PC-9 (cell line): ENCODE measurements around the gene ERCC6L2. TPM values are rescaled to one million over a fixed set of nuclear protein-coding genes. Genes with fewer than 3 reads are reported as not detected.

Experiments used
- BruUV-seq: library from RNA; stranded (reverse); fragments of 400-500 nt; replicated peaks from 2 replicates; lab custom pipeline; 2021; lab: Mats Ljungman, UMichigan
- CTCF ChIA-PET: fragments of 300-600 bp; sonication (Branson Sonifier 250); formaldehyde crosslinking; loops from one replicate; lab custom pipeline; 2022; ENCODE audit warnings: antibody characterized with exemption; lab: Charles Lee
- POLR2A ChIA-PET: fragments of 300-600 bp; sonication (Branson Sonifier 250); formaldehyde crosslinking; loops from one replicate; lab custom pipeline; 2022; ENCODE audit warnings: antibody characterized with exemption; ENCODE audit not compliant: unreplicated experiment; lab: Charles Lee
- DNase-seq, 2 experiments: peaks; one replicate each; pipeline versions ENCODE4 v3.0.0 to v3.0.0-alpha.2; 2015 to 2022; ENCODE audit warnings: mixed read lengths in 1 of 2
- H2AFZ ChIP-seq: fragments of 200-600 bp; sonication (generic); 2 replicates; pipeline ENCODE4 v1.8.1; 2017; ENCODE audit warnings: antibody characterized with exemption
- H3F3A ChIP-seq: fragments of 200-600 bp; sonication (generic); 2 replicates; pipeline ENCODE4 v1.8.1; 2017; ENCODE audit warnings: antibody characterized with exemption, mild to moderate bottlenecking, low read depth; ENCODE audit not compliant: insufficient read depth
- H3K27ac ChIP-seq: fragments of 200-600 bp; sonication (generic); 2 replicates; pipeline ENCODE4 v1.6.1; 2016; ENCODE audit warnings: mixed run types
- H3K27me3 ChIP-seq: fragments of 200-600 bp; sonication (generic); 2 replicates; pipeline ENCODE4 v1.6.1; 2016; ENCODE audit warnings: low read depth, mixed run types; ENCODE audit not compliant: insufficient read depth
- H3K36me3 ChIP-seq: fragments of 200-600 bp; sonication (generic); 2 replicates; pipeline ENCODE4 v1.6.1; 2016; ENCODE audit warnings: low read depth, mixed run types
- H3K4me1 ChIP-seq: fragments of 200-600 bp; sonication (generic); replicated peaks from 2 replicates; pipeline ENCODE4 v1.6.1; 2016; ENCODE audit warnings: mixed run types; ENCODE audit not compliant: insufficient read depth
- H3K4me2 ChIP-seq: fragments of 200-600 bp; sonication (generic); 2 replicates; pipeline ENCODE4 v1.6.1; 2017; ENCODE audit warnings: mixed run types
- H3K4me3 ChIP-seq: fragments of 200-600 bp; sonication (generic); 2 replicates; pipeline ENCODE4 v1.6.1; 2016; ENCODE audit warnings: mixed run types
- H3K79me2 ChIP-seq: fragments of 200-600 bp; sonication (generic); 2 replicates; pipeline ENCODE4 v1.6.1; 2017; ENCODE audit warnings: low read depth, mixed run types
- H3K9me2 ChIP-seq: fragments of 200-600 bp; sonication (generic); 2 replicates; pipeline ENCODE4 v1.8.1; 2017; ENCODE audit warnings: mild to moderate bottlenecking; ENCODE audit not compliant: insufficient read depth
- H3K9me3 ChIP-seq: fragments of 200-600 bp; sonication (generic); 2 replicates; pipeline ENCODE4 v1.8.1; 2016; ENCODE audit warnings: low read depth; ENCODE audit not compliant: insufficient read depth
- H4K20me1 ChIP-seq: fragments of 200-600 bp; sonication (generic); 2 replicates; pipeline ENCODE4 v1.8.1; 2017; ENCODE audit not compliant: insufficient read depth
- EZH2 ChIP-seq: fragments of 200-600 bp; sonication (generic); IDR thresholded peaks from 2 replicates; pipeline ENCODE4 v1.8.0; 2017; ENCODE audit warnings: antibody characterized with exemption, low read depth
- intact Hi-C: fragments of 100-400 bp; cut with micrococcal nuclease; formaldehyde crosslinking; loops from one replicate; pipeline ENCODE4 v1.10.0; 2022; ENCODE audit not compliant: unreplicated experiment
- total RNA-seq: library from RNA; stranded (reverse); gene quantifications from 2 replicates; pipeline ENCODE4 v1.2.3, GENCODE V29; 2021
- TF ChIP-seq, protein P1 (sequence below): fragments of 200-600 bp; sonication (generic); conservative IDR thresholded peaks from 2 replicates; pipeline ENCODE4 v1.6.1; 2017; ENCODE audit warnings: mixed run types, antibody characterized with exemption, mild to moderate bottlenecking, moderate library complexity

The ERCC6L2 gene
- total RNA-seq, 1 experiment from 2014 or later = 41.4 TPM

DNA sequence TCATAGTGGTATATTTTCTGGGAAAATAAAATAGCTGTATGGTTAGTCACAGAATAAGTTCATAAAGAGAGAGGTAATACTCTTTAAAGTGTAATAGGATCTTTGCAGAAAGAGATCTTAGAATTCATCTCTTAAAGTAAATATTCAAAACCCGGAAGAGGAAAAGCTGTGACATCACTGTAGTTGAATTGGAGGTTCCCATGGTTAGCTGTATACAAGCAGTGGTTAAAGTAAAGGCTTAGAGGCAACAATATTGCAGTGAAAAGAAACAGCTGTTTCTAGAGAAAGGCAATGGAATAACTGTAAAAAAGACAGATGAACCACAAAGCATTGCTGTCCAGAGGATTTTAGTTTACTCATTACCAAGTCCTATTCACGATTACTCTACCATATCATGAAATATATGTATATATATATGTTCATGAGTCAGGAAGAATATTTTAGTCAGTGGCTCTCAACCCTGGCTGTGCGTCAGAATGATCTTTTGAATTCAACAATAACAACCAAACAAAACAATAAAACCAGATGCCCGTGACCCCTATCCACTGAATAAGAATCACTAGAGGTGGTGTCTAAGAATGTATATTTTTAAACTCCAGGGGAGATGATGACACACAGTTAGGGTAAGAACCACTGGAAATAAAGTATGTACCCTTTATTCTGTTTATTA lies 4.7 kb downstream of the ERCC6L2 start:
- H3K27me3 ChIP-seq = no peaks in the 10 kb centered on the region
- H4K20me1 ChIP-seq = peaks cover 7% of the 10 kb centered on the region; the same call in 1 of the 2 replicates
- TF ChIP-seq, protein P1, sequence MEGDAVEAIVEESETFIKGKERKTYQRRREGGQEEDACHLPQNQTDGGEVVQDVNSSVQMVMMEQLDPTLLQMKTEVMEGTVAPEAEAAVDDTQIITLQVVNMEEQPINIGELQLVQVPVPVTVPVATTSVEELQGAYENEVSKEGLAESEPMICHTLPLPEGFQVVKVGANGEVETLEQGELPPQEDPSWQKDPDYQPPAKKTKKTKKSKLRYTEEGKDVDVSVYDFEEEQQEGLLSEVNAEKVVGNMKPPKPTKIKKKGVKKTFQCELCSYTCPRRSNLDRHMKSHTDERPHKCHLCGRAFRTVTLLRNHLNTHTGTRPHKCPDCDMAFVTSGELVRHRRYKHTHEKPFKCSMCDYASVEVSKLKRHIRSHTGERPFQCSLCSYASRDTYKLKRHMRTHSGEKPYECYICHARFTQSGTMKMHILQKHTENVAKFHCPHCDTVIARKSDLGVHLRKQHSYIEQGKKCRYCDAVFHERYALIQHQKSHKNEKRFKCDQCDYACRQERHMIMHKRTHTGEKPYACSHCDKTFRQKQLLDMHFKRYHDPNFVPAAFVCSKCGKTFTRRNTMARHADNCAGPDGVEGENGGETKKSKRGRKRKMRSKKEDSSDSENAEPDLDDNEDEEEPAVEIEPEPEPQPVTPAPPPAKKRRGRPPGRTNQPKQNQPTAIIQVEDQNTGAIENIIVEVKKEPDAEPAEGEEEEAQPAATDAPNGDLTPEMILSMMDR = no peak
- TF ChIP-seq EZH2 = no peak
- ChIA-PET CTCF (no interaction called here), POLR2A (no interaction called here)
- no peaks in the 10 kb centered on the region for H3K9me3 ChIP-seq
- H3K4me3 ChIP-seq = no peak overlapping the region
- H2AFZ ChIP-seq = no peak overlapping the region
- BruUV-seq = no TSS peak
- peaks cover 5% of the 10 kb centered on the region; the same call in 1 of the 2 replicates for H3K36me3 ChIP-seq
- H3K9me2 ChIP-seq = no peaks in the 10 kb centered on the region
- peaks cover 7% of the 10 kb centered on the region; the same call in 1 of the 2 replicates for H3F3A ChIP-seq
- intact Hi-C loops = no loop called here
- no peak overlapping the region for H3K4me2 ChIP-seq
- no peaks in the 10 kb centered on the region for H3K4me1 ChIP-seq
- H3K27ac ChIP-seq = no peak overlapping the region
- no peak for DNase-seq
- H3K79me2 ChIP-seq = peaks cover 26% of the 10 kb centered on the region

GRCh38 chr9:95887926-95888497 lies 12.5 kb downstream of the ERCC6L2 start:
- no peak overlapping the region for H3K4me3 ChIP-seq
- H3F3A ChIP-seq = no peaks in the 10 kb centered on the region
- no peak overlapping the region for H2AFZ ChIP-seq
- intact Hi-C loops = no loop called here
- H4K20me1 ChIP-seq = 0 out of 2 replicates have a peak, but pooled peaks cover 3% of the 10 kb centered on the region
- DNase-seq = no peak
- ChIA-PET POLR2A (no interaction called here), CTCF (interaction anchor here (0.6 to 0.8 kb wide), 2 partner anchors 636 to 1206 kb away, joined by 3 read pairs; no protein-coding TSS in a partner anchor)
- H3K4me2 ChIP-seq = no peak overlapping the region
- peaks cover 49% of the 10 kb centered on the region for H3K79me2 ChIP-seq
- no TSS peak for BruUV-seq
- H3K27me3 ChIP-seq = no peaks in the 10 kb centered on the region
- H3K27ac ChIP-seq = no peak overlapping the region
- H3K4me1 ChIP-seq = no peaks in the 10 kb centered on the region
- peaks cover 16% of the 10 kb centered on the region for H3K36me3 ChIP-seq
- H3K9me2 ChIP-seq = no peaks in the 10 kb centered on the region
- H3K9me3 ChIP-seq = peaks cover 6% of the 10 kb centered on the region; the same call in 1 of the 2 replicates
- no peak for TF ChIP-seq EZH2
- TF ChIP-seq, protein P1 = no peak

DNA sequence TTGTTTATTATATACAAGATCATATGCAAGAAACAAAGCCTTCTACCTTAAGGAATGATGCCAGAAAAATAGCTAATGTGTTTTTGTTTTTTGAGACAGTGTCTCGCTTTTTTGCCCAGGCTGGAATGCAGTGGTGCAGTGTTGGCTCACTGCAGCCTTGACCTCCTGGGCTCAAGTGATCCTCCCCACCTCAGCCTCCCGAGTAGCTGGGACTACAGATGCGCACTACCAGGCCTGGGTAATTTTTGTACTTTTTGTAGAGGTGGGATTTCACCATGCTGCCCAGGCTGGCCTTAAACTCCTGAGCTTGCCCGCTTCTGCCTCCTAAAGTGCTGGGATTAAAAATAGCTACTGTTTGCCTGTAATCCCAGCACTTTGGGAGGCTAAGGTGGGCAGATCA lies 15.1 kb downstream of the ERCC6L2 start:
- no peak overlapping the region for H2AFZ ChIP-seq
- H4K20me1 ChIP-seq = 0 out of 2 replicates have a peak, but pooled peaks cover 11% of the 10 kb centered on the region
- intact Hi-C loops = no loop called here
- H3K27me3 ChIP-seq = no peaks in the 10 kb centered on the region
- H3K9me3 ChIP-seq = peaks cover 6% of the 10 kb centered on the region; the same call in 1 of the 2 replicates
- no peak for TF ChIP-seq EZH2
- TF ChIP-seq, protein P1 = no peak
- no TSS peak for BruUV-seq
- no peaks in the 10 kb centered on the region for H3K9me2 ChIP-seq
- H3K4me2 ChIP-seq = no peak overlapping the region
- no peak for DNase-seq
- no peaks in the 10 kb centered on the region for H3K4me1 ChIP-seq
- peaks cover 58% of the 10 kb centered on the region for H3K79me2 ChIP-seq
- H3F3A ChIP-seq = peaks cover 8% of the 10 kb centered on the region; the same call in 1 of the 2 replicates
- ChIA-PET POLR2A (interaction anchor here (0.6 kb wide), 1 partner anchor 269 kb away, joined by 4 read pairs; no protein-coding TSS in a partner anchor), CTCF (no interaction called here)
- no peak overlapping the region for H3K27ac ChIP-seq
- H3K36me3 ChIP-seq = peaks cover 15% of the 10 kb centered on the region
- H3K4me3 ChIP-seq = no peak overlapping the region
